Measurements from ENCODE around the gene CCDC158. TPM values are rescaled to one million over a fixed set of nuclear protein-coding genes. Genes with fewer than 3 reads are reported as not detected.

CCDC158 gene
- total RNA-seq, 1 donor from 2014 or later: 0.74 TPM

DNA sequence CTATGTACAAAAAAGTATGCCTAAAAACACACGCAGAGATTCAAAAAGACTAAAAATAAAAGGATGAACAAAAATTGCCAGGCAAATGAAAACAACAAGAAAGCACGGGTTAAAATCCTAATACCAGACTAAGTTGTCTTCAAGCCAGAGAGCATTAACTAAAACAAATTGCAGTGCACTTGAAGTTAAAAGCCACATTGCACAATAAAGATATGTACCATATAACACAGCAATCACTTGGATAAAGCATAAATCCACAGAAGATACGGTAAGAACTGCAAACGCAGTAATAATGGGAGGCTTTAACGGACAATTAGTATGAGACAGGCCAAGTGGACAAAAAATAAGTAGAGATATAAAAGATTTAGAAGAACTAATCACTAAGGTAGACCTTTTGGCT is 14.9 kb downstream of the CCDC158 start:
- H3K36me3 ChIP-seq: no peaks in the 10 kb centered on the region
- H3K27ac ChIP-seq: no peak overlapping the region
- no peak overlapping the region for H3K4me3 ChIP-seq
- TF ChIP-seq, protein P1, sequence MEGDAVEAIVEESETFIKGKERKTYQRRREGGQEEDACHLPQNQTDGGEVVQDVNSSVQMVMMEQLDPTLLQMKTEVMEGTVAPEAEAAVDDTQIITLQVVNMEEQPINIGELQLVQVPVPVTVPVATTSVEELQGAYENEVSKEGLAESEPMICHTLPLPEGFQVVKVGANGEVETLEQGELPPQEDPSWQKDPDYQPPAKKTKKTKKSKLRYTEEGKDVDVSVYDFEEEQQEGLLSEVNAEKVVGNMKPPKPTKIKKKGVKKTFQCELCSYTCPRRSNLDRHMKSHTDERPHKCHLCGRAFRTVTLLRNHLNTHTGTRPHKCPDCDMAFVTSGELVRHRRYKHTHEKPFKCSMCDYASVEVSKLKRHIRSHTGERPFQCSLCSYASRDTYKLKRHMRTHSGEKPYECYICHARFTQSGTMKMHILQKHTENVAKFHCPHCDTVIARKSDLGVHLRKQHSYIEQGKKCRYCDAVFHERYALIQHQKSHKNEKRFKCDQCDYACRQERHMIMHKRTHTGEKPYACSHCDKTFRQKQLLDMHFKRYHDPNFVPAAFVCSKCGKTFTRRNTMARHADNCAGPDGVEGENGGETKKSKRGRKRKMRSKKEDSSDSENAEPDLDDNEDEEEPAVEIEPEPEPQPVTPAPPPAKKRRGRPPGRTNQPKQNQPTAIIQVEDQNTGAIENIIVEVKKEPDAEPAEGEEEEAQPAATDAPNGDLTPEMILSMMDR (IDR thresholded peaks at IDR 0.05): no peak
- intact Hi-C loops (cut with DNase I): no loop called here
- H3K4me1 ChIP-seq: no peaks in the 10 kb centered on the region
- DNase-seq (no peak), ATAC-seq (no peak)
- no peaks in the 10 kb centered on the region for H3K27me3 ChIP-seq (ENCODE audit: low read depth)
- H3K9me3 ChIP-seq: no peaks in the 10 kb centered on the region

DNA sequence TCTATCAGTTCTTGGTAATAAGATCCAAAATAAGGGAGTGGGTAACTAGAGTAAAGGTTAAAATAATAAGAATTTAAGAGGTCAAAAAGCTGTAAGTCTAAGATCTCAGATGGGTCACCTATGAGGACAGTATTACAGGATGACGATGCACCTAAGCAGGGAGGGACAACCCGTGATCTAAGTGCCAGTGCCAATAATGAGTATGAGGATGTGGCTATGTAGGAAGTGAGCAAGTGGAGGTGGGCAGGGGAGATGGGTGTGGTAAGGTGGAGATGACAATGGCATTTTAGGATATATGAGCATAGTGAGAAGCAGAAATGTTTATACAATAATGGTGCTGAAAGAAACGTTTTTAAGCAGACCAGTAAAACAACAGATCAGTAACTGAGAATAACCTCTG is 19.3 kb downstream of the CCDC158 start:
- H3K27me3 ChIP-seq (ENCODE audit: low read depth): no peaks in the 10 kb centered on the region
- no peaks in the 10 kb centered on the region for H3K4me1 ChIP-seq
- TF ChIP-seq, protein P1 (IDR thresholded peaks at IDR 0.05): no peak
- H3K27ac ChIP-seq: no peak overlapping the region
- no peak for ATAC-seq
- intact Hi-C loops (cut with DNase I): no loop called here
- DNase-seq: no peak
- H3K36me3 ChIP-seq: no peaks in the 10 kb centered on the region
- H3K4me3 ChIP-seq: no peak overlapping the region
- H3K9me3 ChIP-seq: no peaks in the 10 kb centered on the region

DNA sequence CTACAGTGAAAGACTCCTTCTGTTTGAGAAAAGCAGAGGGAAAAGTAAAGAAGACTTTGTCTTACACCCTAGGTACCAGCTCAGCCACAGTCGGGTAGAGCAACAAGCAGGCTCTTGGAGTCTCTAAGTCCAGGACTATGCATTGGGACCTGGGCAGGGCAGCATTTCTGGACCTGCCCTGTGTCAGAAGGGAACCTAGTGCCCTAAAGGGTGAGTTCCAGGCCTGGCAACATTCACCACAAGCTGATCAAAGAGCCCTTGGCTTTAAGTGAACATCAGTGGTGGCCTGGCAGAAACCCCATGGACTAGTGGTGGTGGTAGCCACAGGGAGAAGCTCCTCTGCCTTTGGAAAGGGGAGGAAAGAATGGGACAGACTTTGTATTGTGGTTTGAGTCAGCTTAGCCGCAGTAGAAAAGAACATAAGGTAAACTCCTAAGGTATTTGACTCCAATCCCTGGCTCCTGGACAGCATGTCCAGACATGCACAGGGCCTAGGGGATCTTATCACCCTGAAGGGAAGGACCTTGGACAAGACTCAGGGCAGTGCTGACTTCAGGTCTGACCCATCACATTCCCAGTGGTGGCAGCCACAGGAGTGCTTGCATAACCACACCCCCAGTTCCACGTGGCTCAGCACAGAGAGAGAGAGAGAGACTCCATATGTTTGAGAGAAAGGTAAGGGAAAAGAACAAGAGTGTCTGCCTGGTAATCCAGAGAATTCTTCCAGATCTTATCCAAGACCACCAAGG is 32.6 kb downstream of the CCDC158 start:
- H3K27ac ChIP-seq: no peak overlapping the region
- H3K9me3 ChIP-seq: no peaks in the 10 kb centered on the region
- TF ChIP-seq, protein P1 (IDR thresholded peaks at IDR 0.05): no peak
- DNase-seq: no peak
- no peaks in the 10 kb centered on the region for H3K4me1 ChIP-seq
- H3K36me3 ChIP-seq: no peaks in the 10 kb centered on the region
- no peaks in the 10 kb centered on the region for H3K27me3 ChIP-seq (ENCODE audit: low read depth)
- no peak for ATAC-seq
- no peak overlapping the region for H3K4me3 ChIP-seq
- intact Hi-C loops (cut with DNase I): no loop called here

DNA sequence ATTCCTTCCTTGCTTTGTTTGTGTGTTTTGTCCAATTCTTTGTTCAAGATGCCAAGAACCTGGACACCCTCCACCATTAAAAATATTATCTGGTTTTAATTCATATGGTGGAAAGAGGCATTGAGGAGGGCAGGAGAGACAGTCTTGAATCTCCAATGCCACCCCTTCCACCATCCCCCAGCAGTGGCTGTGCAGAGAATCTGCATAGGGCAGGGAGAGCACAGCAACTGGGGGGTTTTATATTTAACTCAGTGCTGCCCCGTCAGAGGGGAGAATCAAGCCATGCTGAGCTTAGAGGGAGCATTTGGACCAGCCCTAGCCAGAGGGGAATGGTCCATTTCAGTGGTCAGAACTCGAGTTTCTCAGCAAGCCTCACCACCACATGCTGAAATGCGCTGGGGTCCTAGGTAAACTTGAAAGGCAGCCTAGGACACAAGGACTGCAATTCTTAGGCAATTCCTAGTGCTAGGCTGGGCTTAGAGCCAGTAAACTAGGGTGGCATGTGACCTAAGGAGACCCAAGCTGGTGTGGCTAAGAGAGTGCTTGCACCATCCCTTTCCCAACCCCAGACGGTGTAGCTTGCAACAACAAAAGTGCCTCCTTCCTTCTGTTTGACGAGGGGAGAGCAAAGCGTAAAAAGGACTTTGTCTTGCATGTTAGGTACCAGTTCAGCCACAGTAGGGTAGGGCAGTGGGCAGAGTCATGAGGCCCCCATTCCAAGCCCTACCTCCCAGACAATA is 34.2 kb downstream of the CCDC158 start:
- no peaks in the 10 kb centered on the region for H3K27me3 ChIP-seq (ENCODE audit: low read depth)
- intact Hi-C loops (cut with DNase I): no loop called here
- H3K9me3 ChIP-seq: no peaks in the 10 kb centered on the region
- no peaks in the 10 kb centered on the region for H3K36me3 ChIP-seq
- ATAC-seq (peak; percentile 83), DNase-seq (no peak)
- no peak overlapping the region for H3K27ac ChIP-seq
- no peak overlapping the region for H3K4me3 ChIP-seq
- H3K4me1 ChIP-seq: no peaks in the 10 kb centered on the region
- TF ChIP-seq, protein P1 (IDR thresholded peaks at IDR 0.05): no peak

DNA sequence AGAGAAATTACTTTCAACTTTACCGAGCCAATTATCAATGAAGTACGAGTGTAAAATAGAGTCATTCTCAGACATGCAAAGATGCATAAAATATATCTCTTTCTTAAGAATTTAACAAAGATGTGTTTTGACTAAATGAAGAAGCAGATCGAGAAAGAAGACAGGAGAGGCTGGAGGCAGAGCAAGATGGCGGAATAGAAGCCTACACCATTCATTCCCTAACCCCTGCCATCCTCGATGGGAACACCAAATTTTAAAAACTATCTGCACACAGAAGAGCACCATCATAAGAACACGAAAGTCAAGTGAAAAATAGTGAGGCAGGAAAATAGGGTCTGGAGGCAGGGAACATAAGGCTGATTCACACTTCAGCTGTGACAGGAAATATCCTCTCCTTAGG is 35.0 kb downstream of the CCDC158 start:
- H3K4me1 ChIP-seq: no peaks in the 10 kb centered on the region
- no peaks in the 10 kb centered on the region for H3K27me3 ChIP-seq (ENCODE audit: low read depth)
- no peak for ATAC-seq
- H3K36me3 ChIP-seq: no peaks in the 10 kb centered on the region
- H3K27ac ChIP-seq: no peak overlapping the region
- H3K4me3 ChIP-seq: no peak overlapping the region
- TF ChIP-seq, protein P1 (IDR thresholded peaks at IDR 0.05): no peak
- DNase-seq: no peak
- no peaks in the 10 kb centered on the region for H3K9me3 ChIP-seq
- intact Hi-C loops (cut with DNase I): no loop called here
